K562 (cell line): ENCODE data around the gene CCDC9B. TPM values are rescaled to one million over a fixed set of nuclear protein-coding genes. Genes with fewer than 3 reads are reported as not detected.

Source experiments
- BDP1 ChIP-seq: IDR thresholded peaks from 3 replicates; pipeline ENCODE4 v1.6.1; 2011; ENCODE audit not compliant: insufficient read length, insufficient read depth
- CBFB ChIP-seq: sonication (generic); formaldehyde crosslinking; IDR thresholded peaks from 2 replicates; pipeline ENCODE4 v1.4.0; 2020; ENCODE audit warnings: mild to moderate bottlenecking, missing genetic modification reagents
- CBX1 ChIP-seq: sonication (generic); IDR thresholded peaks from 2 replicates; pipeline ENCODE4 v1.6.1; 2016; ENCODE audit warnings: antibody characterized with exemption, low read depth, mild to moderate bottlenecking
- EGR1 ChIP-seq: fragments of 450-650 bp; conservative IDR thresholded peaks from 2 replicates; pipeline ENCODE4 v1.6.1; 2017; ENCODE audit warnings: mild to moderate bottlenecking
- ERF ChIP-seq: fragments of 450-650 bp; formaldehyde crosslinking; IDR thresholded peaks from 2 replicates; pipeline ENCODE4 v1.4.0; 2020; ENCODE audit warnings: mild to moderate bottlenecking, mixed read lengths
- HDAC2 ChIP-seq: fragments of 450-650 bp; IDR thresholded peaks from 2 replicates; pipeline ENCODE4 v1.6.1; 2016; ENCODE audit warnings: mild to moderate bottlenecking
- KDM2B ChIP-seq: fragments of 250-450 bp; sonication (Bioruptor Pico); IDR thresholded peaks from 2 replicates; pipeline ENCODE4 v1.8.0; 2021; ENCODE audit warnings: mild to moderate bottlenecking, moderate library complexity
- MTA2 ChIP-seq: fragments of 450-650 bp; IDR thresholded peaks from 2 replicates; pipeline ENCODE4 v1.6.1; 2016; ENCODE audit warnings: low read depth
- MTF1 ChIP-seq: fragments of 250-450 bp; sonication (Bioruptor Pico); IDR thresholded peaks from 2 replicates; pipeline ENCODE4 v1.9.0; 2021; ENCODE audit warnings: moderate library complexity, mild to moderate bottlenecking, inconsistent platforms, borderline replicate concordance
- NFIC ChIP-seq: fragments of 450-650 bp; IDR thresholded peaks from 2 replicates; pipeline ENCODE4 v1.6.1; 2017; ENCODE audit warnings: mild to moderate bottlenecking, inconsistent platforms
- PML ChIP-seq: IDR thresholded peaks from 2 replicates; pipeline ENCODE4 v1.6.1; 2012; ENCODE audit warnings: low read length, inconsistent platforms
- ZNF347 ChIP-seq: fragments of 450-650 bp; formaldehyde crosslinking; IDR thresholded peaks from 2 replicates; pipeline ENCODE4 v1.4.0; 2020; ENCODE audit warnings: low read depth, mild to moderate bottlenecking, moderate library complexity
- ZNF57 ChIP-seq: fragments of 450-650 bp; formaldehyde crosslinking; IDR thresholded peaks from 2 replicates; pipeline ENCODE4 v1.4.0; 2020; ENCODE audit warnings: mild to moderate bottlenecking, moderate library complexity
- polyA plus RNA-seq, 8 experiments: library from polyadenylated mRNA; depleted of rRNA in 4 of 8; stranded (reverse) in 5 of 8; unstranded in 3 of 8; fragments of >200 nt; fragmentation: Nextera tagmentation in 2 of 8; fragmentation: Illumina TruSeq in 1 of 8; extraction: Ambion mirVana in 2 of 8; extraction: Trizol in 1 of 8; gene quantifications; 2 replicates each; pipeline versions ENCODE4 v1.2.1 to v1.2.3, GENCODE V29; 2011 to 2014; ENCODE audit warnings: inconsistent platforms in 1 of 8, missing spikeins in 1 of 8
- total RNA-seq, 7 experiments: library from RNA; depleted of rRNA in 6 of 7; stranded (reverse); fragments of >200 nt in 6 of 7; fragmentation: Illumina TruSeq in 2 of 7; extraction: Trizol in 2 of 7; gene quantifications; 2 replicates each; pipeline versions ENCODE4 v1.2.1 to v1.2.3, GENCODE V29; 2011 to 2021; ENCODE audit warnings: low replicate concordance in 1 of 7
- TF ChIP-seq, protein P1 (sequence below): IDR thresholded peaks from 2 replicates; pipeline ENCODE4 v1.6.1; 2014; ENCODE audit warnings: antibody characterized with exemption
- TF ChIP-seq, protein P2 (sequence below), 2 experiments: fragments of 450-650 bp in 1 of 2; sonication (generic) in 1 of 2; formaldehyde crosslinking; conservative IDR thresholded peaks; 2 replicates each; pipeline versions ENCODE4 v1.4.0 to v1.8.1; 2020 to 2022; ENCODE audit warnings: mild to moderate bottlenecking in 1 of 2, missing genetic modification reagents in 1 of 2
- TF ChIP-seq, protein P3 (sequence below): fragments of 250-450 bp; sonication (Bioruptor Pico); IDR thresholded peaks from 2 replicates; pipeline ENCODE4 v1.4.0; 2020; ENCODE audit warnings: borderline replicate concordance
- TF ChIP-seq, protein P4 (sequence below), 2 experiments: fragments of 250-450 bp in 1 of 2; fragments of 450-650 bp in 1 of 2; sonication (Bioruptor Pico) in 1 of 2; IDR thresholded peaks; 2 replicates each; pipeline versions ENCODE4 v1.6.1 to v1.8.0; 2016 to 2021; ENCODE audit warnings: mild to moderate bottlenecking in 2 of 2, moderate library complexity in 2 of 2, missing compliant biosample characterization in 1 of 2, missing genetic modification characterization in 1 of 2

The CCDC9B gene
- total and polyA plus RNA-seq, 9 of the 15 experiments (the other 6 are each of a cell fraction or from before 2014, with no cell fraction given): 0.01 to 0.47 (median 0.15) TPM; not detected in 1

DNA sequence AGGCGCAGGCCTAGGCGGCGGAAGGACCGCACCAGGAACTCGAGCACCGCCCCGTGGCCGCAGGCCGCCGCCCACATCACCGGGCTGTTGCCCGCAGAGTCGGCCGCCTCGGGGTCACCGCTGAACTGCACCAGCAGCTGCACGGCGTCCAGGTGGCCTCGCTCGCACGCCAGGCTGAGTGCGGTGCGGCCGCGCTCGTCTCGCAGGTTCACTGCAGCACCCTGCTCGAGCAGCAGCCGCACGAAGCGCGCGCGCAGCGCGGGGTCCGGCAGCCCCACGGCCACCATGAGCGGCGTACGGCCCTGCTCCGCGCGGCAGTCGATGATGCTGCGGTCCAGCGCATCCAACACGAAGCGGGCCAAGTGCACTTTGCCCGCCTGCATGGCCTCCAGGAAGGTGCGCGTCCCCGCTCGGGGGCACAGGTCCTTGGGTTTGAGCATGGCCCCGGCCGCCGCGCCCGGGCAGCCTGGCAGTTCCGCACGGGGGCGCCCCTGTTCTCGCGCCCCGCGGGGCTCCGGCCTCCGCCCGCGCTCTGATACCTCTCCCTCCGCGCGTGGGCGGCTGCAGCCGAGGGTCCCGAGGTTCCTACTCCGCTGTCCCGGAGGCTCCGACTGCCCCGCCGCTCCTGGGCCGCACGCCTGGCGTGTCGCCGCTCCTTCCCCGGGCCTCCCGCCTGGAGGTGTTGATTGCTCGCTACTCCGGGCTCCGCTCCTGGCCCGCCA lies 58.4 kb downstream of the CCDC9B start (continued):
- TF ChIP-seq, protein P1, sequence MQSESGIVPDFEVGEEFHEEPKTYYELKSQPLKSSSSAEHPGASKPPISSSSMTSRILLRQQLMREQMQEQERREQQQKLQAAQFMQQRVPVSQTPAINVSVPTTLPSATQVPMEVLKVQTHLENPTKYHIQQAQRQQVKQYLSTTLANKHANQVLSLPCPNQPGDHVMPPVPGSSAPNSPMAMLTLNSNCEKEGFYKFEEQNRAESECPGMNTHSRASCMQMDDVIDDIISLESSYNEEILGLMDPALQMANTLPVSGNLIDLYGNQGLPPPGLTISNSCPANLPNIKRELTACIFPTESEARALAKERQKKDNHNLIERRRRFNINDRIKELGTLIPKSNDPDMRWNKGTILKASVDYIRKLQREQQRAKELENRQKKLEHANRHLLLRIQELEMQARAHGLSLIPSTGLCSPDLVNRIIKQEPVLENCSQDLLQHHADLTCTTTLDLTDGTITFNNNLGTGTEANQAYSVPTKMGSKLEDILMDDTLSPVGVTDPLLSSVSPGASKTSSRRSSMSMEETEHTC: 0 out of 2 replicates have a peak, but pooled peaks have one; percentile 34
- TF ChIP-seq, protein P2, sequence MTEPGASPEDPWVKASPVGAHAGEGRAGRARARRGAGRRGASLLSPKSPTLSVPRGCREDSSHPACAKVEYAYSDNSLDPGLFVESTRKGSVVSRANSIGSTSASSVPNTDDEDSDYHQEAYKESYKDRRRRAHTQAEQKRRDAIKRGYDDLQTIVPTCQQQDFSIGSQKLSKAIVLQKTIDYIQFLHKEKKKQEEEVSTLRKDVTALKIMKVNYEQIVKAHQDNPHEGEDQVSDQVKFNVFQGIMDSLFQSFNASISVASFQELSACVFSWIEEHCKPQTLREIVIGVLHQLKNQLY (CRISPR knock-in tag; conservative IDR thresholded peaks at IDR 0.05): 0 out of 4 replicates have a peak, but pooled peaks of 1 of the 2 experiments have one; percentile 56
- TF ChIP-seq ERF (CRISPR knock-in tag) (no peak), PML (no peak), MTF1 (CRISPR knock-in tag) (no peak), MTA2 (no peak), CBX1 (0 out of 2 replicates have a peak, but pooled peaks have one; percentile 52), NFIC (no peak), ZNF57 (no peak), ZNF347 (CRISPR knock-in tag) (no peak), HDAC2 (peak; percentile 16; the same call in 1 of the 2 replicates), BDP1 (no peak), EGR1 (peak; percentile 86), CBFB (CRISPR knock-in tag) (peak; percentile 43; the same call in 1 of the 2 replicates), KDM2B (CRISPR knock-in tag) (peak; percentile 73)
- TF ChIP-seq, protein P3, sequence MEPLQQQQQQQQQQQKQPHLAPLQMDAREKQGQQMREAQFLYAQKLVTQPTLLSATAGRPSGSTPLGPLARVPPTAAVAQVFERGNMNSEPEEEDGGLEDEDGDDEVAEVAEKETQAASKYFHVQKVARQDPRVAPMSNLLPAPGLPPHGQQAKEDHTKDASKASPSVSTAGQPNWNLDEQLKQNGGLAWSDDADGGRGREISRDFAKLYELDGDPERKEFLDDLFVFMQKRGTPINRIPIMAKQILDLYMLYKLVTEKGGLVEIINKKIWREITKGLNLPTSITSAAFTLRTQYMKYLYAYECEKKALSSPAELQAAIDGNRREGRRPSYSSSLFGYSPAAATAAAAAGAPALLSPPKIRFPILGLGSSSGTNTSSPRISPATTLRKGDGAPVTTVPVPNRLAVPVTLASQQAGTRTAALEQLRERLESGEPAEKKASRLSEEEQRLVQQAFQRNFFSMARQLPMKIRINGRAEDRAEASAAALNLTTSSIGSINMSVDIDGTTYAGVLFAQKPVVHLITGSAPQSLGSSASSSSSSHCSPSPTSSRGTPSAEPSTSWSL (CRISPR knock-in tag): no peak
- TF ChIP-seq, protein P4, sequence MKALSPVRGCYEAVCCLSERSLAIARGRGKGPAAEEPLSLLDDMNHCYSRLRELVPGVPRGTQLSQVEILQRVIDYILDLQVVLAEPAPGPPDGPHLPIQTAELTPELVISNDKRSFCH (CRISPR knock-in tag; IDR thresholded peaks at IDR 0.05): no peak
- TF ChIP-seq, protein P4 (tag; IDR thresholded peaks at IDR 0.05): peak; percentile 73; the same call in 1 of the 2 replicates
